C4-2B (cell line): Measurements from ENCODE around the gene LINGO1.

Experiments used
- CTCF ChIP-seq: fragments of 450-650 bp; conservative IDR thresholded peaks from 2 replicates; pipeline ENCODE4 v1.5.1; 2017; ENCODE audit warnings: mild to moderate bottlenecking
- ZFX ChIP-seq: fragments of 450-650 bp; IDR thresholded peaks from 2 replicates; pipeline ENCODE4 v1.6.1; 2017

DNA sequence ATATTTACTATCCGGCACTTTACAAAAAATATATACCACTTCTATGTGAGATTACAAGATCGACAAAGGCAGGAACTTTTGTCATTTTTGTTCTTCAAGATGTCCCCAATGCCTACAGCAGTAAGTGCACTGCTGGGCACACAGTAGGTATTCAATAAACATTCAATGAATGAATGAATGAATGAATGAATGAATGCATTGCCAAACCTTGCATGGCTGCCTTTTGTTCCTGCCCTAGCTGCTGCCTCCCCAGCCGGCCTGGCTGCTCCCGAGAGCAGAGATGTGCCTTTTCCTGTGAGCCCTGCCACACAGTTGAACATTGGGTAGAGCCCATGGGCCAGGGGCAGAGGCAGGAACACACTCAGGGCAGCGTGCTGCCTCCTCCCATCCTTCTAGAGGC is 37.5 kb downstream of the LINGO1 start:
- TF ChIP-seq CTCF, result no peak
- TF ChIP-seq ZFX, result no peak
